GM19395 (cell line): Measurements from ENCODE around the gene PPP1R1A.

Experiments
- ATAC-seq: cut with Tn5 transposase; IDR thresholded peaks from one replicate; pipeline ENCODE4 v1.9.1; 2021; ENCODE audit warnings: mild to moderate bottlenecking, moderate library complexity; ENCODE audit not compliant: unreplicated experiment

PPP1R1A gene, protein sequence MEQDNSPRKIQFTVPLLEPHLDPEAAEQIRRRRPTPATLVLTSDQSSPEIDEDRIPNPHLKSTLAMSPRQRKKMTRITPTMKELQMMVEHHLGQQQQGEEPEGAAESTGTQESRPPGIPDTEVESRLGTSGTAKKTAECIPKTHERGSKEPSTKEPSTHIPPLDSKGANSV

DNA sequence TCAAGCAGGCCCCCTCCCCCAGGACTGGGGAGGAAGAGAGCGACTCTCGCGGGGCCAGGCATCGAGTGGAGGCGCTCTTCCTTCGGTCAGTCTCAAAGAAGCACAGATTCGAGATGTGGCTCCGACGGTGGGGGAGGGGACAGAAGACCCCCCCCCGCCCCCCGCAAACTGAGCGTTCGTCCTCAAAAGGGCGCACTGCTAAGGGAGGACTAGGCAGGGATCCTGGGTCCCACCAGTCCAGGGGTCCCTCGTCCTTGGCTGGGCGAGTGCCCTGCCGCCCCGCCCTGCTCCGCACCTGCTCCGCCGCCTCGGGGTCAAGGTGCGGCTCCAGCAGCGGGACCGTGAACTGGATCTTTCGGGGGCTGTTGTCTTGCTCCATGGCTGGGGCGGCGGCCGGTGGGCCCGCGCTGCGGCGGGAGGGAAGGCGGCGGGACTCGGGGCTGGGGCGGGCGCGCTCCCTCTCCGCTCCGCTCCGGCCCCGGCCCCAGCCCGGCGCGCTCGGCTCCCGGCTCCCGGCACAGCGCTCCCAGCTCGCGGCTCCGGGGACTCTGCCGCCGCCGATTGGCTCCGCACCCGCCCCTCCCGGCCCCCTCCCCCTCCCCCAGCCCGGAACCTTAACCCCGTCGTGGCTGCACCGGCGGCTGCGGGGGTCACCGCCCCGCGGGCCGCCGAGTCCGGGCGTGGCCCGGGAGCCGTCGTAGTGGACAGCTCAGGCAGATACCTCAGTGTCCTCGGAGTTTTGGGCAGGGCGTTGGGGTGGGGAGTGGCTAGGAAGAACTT, at the start of gene PPP1R1A:
TSS of gene PPP1R1A (minus strand) at position 550 of the 780 bp plus-strand sequence. CDS start at position 379, 171 bp downstream.
- ATAC-seq, result no peak

DNA sequence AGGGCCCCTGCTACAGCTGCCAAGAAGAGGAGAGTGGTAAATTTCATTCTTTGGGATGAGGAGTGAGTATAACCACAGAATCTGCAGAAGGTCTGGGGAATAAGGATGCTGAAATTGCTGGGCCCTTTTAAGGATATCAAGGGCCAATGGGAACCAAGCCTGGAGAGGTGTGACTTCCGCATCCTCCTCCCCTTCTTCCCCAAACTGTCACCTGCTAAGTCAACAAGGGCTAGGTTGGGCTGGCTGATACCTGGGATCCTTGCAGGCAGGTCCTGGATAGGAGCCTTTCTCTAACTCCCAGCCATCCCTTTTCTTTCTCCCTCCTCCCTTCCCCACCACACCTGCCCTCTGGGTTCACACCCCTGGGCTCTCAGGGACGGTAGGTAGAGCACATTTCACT, 46.3 kb upstream of the PPP1R1A start, which contains the start of gene LACRT:
TSS of gene LACRT (minus strand) at position 101 of the 400 bp plus-strand sequence. CDS start at position 47, 54 bp downstream.
- ATAC-seq, result no peak

DNA sequence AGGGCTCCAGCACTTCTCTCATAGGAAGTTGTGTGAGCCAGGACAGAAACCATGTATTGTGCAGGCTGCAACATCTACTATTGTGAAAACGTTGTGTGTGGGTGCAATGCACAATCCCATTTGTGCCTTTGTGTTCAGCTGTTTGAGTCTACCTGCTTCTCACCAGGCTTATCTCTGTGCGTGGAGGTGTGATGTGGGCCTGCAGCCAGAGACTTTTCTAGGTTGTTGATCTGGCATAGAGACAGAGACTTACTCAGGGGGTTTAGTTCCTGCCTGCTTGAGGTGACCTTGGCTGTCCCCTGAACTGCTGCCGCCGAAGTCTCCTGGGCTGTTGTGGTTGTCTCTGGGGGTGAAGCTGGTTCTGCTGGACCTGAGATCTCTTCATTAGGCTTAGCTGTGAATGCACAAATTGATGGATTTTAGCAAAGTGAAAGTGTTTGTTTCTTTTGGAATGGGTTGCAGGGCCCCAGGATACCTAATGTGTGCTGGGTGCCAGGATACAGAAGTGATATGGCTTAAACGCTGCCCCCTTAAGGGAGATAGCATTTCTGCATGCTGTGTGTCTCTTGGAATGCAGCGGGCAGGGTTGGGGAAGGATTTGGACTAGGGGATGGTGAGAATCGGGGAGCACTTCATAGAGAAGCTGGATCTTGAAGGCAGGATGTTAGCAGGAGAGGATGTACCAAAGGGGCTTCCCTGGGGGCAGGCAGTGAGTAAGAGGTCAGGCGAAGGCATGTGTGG, 43.7 kb upstream of the PPP1R1A start:
- ATAC-seq, result no peak

GRCh38 chr12:54631551-54631950, 43.1 kb upstream of the PPP1R1A start:
- no peak for ATAC-seq

- no peak for ATAC-seq
Measured at GRCh38 chr12:54629925-54630324, 41.5 kb upstream of the PPP1R1A start.

DNA sequence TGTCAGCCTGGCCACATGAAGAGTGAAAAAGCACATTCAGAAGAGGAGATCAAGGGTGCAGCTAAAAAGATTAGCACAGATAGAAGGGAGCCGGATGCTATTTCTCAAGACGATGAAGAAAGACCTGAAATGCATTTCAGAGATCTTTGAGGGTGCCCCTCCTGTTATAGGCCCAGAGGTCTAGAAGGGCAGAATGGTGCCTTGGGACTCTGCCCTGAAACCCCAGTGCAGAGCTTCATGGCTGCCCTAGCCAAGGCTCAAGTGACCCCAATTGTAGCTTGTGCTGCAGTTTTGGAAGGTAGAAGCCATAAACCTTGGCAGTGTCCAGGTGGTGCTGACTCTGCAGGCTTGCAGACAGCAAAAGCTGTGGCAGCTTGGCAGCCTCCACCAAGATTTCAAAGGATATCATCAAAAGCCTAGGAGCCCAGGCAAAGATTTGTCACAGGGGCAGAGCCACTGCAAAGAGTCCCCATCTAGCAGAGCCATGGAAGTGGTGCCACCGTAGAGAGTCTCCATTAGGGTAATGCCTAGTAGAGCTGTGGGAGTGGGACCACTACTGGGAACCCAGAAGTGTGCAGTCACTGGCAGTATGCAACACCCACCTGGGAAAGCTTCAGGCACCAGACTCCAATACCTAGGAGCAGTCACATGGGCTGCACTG, 39.9 kb upstream of the PPP1R1A start:
- ATAC-seq, result no peak

DNA sequence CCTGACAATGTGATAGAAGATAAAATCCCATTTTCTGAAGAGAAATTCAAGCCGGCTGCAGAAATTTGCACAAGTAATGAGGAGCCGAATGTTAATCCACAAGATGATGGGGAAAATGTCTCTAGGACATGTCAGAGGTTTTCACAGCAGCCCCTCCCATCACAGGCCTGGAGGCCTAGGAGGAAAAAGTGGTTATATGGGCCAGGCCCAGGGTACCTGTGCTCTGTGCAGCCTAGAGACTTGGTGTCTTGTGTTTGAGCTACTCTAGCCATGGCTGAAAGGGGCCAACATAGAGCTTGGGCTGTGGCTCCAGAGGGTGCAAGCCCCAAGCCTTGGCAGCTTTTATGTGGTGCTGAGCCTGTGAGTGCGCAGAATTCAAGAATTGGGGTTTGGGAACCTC, 38.8 kb upstream of the PPP1R1A start:
- ATAC-seq, result no peak

- no peak for ATAC-seq
Measured at GRCh38 chr12:54625598-54625997, 37.1 kb upstream of the PPP1R1A start.

DNA sequence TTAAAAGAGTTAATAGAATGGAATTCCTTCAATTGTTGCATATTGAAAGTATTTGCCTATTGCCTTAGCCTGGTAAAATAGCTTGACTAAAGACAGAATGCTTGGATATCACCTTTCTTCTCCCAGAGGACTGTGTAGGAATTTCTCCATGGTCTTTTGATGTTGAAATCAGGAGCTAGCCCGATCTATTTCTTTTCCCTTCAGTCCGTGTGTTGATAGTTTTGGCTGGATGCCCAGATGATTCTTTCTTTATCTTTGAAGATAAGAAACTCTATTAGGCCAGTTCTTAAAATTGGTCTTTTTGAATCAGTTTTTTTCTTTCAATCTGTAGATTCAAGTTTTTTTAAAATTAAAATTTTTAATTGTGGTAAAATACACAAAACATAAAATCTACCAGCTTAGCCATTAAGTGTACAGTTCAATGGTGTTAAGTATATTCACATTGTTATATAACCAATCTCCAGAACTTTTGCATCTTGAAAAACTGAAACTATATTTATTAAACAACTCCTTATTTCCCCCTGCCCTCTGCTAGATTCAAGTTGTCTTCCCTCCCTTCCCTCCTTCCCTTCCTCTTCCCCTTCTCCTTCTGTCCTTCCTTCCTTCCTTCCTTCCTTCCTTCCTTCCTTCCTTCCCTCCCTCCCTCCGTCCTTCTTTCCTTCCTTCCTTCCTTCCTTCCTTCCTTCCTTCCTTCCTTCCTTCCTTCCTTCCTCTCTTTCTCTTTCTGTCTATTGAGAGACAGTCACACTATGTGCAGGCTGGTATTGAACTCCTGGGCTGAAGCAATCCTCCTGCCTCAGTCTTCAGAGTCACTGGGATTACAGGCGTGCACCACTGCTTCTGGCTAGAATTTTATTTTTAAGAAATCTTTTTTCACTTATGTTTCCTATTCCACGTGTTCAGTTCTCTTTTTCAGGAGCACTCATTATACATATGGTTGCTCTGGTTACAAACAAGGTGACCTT, 36.1 kb upstream of the PPP1R1A start:
- no peak for ATAC-seq

GRCh38 chr12:54622463-54623183, 34.2 kb upstream of the PPP1R1A start:
- ATAC-seq, result no peak

DNA sequence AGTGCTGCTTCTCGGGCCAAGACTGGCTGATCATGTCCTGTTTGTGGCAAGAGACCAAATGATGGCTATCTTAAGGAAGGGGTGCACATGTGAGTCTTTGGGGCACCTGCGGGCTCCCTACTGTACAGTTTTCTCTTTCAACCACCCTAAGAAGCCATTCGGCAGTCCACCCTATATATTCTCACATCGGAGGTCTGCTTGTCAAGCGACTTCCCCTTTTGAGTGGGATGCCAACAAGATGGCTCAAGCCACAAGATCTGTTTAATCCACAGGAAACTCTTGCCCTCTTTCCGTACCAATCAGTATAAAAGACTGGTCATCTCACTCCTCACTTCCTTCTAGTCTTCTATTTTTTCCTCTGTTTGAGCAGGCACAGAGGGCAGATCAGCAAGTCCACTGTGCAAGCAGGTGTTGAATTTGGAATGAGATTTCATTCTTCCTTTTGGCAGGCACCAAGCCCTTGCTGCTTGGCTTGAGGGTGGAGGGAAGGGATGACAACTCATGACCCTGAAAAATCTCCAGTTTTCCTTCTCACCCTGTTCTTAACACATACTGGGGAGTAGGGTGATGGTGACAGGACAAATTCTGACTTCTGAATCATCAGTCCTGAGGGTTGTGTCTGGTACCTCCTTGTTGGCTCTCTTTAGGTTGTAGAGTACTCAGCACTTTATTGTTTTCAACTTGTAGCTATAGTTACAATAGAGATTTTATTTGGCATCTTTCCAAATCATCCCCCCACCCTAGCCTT, 28.6 kb upstream of the PPP1R1A start:
- ATAC-seq, result no peak

DNA sequence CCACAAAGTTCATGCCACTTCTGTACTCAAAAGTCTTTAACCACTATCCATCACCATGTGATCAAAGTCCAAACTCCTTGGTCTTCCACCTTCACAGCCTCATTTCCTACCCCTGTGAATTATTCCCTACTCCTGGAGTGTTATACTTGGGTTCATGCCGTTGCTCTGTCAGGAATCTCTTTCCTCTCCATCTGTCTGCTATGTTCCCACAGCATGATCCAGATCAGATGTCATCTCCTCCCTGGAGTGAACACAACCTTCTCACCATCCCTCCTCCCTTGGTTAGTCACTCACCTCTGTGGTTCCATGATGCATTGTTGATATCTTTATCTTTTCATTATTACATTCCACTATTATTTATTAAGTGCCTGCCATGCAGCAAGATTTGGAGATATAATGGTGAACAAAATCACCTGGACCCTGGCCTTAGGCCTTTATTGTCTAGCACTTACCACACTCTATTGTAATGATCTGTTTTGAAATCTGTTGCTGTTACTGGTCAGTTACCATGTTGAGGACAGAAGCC, 23.8 kb upstream of the PPP1R1A start:
- no peak for ATAC-seq

DNA sequence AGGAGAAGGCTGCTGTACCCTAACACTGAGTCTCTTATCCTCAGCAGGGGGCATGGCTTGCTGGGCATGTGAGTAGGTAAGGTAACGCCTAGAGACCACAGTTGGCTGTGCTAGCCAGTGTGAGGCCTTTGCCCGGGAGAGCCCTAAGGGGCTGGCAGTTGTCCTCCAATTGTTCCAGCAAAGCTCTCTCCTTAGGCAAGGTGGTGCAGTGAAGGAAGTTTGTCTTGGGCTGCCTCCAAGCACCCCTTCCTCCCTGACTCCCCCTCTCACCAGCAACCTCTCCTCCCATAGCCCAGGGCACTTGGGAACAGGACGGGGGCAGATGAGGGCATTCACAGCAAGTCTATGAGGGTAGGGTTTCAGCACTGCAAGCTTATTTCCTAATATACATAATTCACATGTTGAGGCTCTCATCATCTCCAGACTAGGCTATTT, 23.3 kb upstream of the PPP1R1A start:
- ATAC-seq, result no peak

DNA sequence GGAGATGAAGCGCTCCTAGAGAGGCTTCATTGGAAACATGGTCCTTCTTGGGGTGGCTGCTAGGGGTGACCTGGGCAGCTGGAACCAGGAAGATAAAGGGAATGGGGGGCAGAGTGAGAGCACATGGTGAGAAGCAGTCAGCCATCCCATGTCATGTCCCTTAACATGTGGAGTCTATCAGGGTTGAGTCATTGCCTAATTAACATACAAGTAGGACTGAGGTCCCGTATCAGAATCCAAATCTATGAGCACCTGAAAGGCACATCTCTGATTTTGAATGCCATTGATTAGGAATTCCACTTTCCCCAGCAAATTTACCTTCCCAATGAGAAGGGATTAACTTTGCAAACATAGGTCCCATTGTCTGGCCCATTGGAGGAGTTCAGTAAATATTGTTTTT, 20.3 kb upstream of the PPP1R1A start:
- no peak for ATAC-seq

DNA sequence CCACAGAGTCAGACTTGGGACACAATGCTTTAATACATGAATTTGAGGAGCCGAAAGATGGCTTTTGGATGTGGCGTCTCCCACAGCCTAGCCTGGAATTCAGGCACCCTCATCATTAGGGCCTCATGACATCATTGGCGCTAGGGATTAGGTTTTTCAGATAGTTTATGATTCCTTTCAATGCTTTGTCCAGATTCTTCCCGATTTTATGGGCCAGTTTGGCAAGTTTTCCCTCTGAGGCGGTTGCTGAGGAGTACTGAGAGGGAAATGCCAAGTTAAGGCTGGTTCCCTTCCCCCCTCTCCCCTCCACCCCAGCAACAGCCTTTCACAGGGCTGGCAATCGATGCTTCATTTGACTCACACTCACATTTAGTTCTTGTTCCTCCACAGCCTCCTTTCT, 19.7 kb upstream of the PPP1R1A start:
- no peak for ATAC-seq

GRCh38 chr12:54606556-54606955, 18.1 kb upstream of the PPP1R1A start:
- ATAC-seq, result no peak

GRCh38 chr12:54605138-54605970, 16.9 kb upstream of the PPP1R1A start:
- no peak for ATAC-seq

DNA sequence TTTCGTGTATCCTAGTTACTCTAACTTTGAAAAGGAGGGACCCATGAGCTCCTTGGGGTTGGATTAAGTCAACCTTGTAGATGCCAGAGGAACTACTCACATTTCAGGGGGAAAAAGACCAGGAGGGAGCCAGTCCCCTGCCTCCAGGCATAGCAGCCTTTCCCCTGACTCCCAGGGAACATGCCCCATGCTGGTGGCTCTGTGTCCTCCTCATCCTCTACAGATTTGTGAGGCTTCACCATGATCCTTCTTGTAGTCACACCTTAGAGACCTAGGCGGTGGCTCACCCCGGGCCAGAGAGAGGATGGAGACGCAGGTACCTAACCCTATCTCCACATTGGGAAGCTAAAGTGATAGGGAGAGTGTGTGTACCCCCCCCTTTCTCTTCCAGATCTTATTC, 16.0 kb upstream of the PPP1R1A start:
- no peak for ATAC-seq
